ENCODE data around the gene TOX4. TPM values are rescaled to one million over a fixed set of nuclear protein-coding genes. Genes with fewer than 3 reads are reported as not detected.

The TOX4 gene
- total and polyA plus RNA-seq, 2 donors (not counting 1 experiment from before 2014, with no cell fraction given), result 33.6 to 74.1 TPM

GRCh38 chr14:21535545-21536417 lies 58.8 kb downstream of the TOX4 start:
- H3K9me3 ChIP-seq (ENCODE audit: control extremely low read depth in 1 of 3, control insufficient read depth in 2 of 3, insufficient read depth in 1 of 3, low read length in 2 of 3), result no peaks in the 10 kb centered on the region
- intact Hi-C loops (cut with micrococcal nuclease), result no loop called here
- POLR2A ChIA-PET, result no interaction called here
- CTCF ChIA-PET, result interaction anchor here (0.5 to 1.1 kb wide), 2 partner anchors 13 to 1465 kb away, joined by 3 read pairs; no protein-coding TSS in a partner anchor
- DNase-seq (no peak), ATAC-seq (ENCODE audit: low read depth) (no peak)
- peaks cover 0 to 41% (median 34%) of the 10 kb centered on the region in 4 experiments for H3K27me3 ChIP-seq (replicated peaks in 1 of 4; ENCODE audit: control extremely low read depth in 1 of 4, control insufficient read depth in 3 of 4, insufficient read depth in 4 of 4, low read length in 3 of 4)
- H3K79me2 ChIP-seq (ENCODE audit: control insufficient read depth, insufficient read depth, low read length), result no peaks in the 10 kb centered on the region
- no peaks in the 10 kb centered on the region for H3K9me3 Mint-ChIP-seq (ENCODE audit: insufficient read depth)
- H3K27ac ChIP-seq (ENCODE audit: low read length in 2 of 2), result no peak overlapping the region
- peak overlapping the region; percentile 60 for H2AFZ ChIP-seq (ENCODE audit: insufficient read depth, low read depth, low read length, poor library complexity, severe bottlenecking)
- WGBS (ENCODE audit: insufficient coverage), result 81% methylated on average over 4 of the region's 6 CpGs
- peaks cover 8 to 10% of the 10 kb centered on the region in 2 donors for H3K4me1 ChIP-seq (ENCODE audit: control insufficient read depth in 2 of 2, insufficient read depth in 2 of 2, low read length in 2 of 2)
- no peak overlapping the region for H3K4me3 Mint-ChIP-seq
- H3K27me3 Mint-ChIP-seq, result peaks cover 64% of the 10 kb centered on the region
- no peak overlapping the region for H3K4me2 ChIP-seq (replicated peaks; ENCODE audit: low read depth, low read length, poor library complexity, severe bottlenecking)
- H3K27ac Mint-ChIP-seq, result no peak overlapping the region
- no peak for TF ChIP-seq CTCF (IDR thresholded peaks at IDR 0.05)
- no peak for TF ChIP-seq EZH2 (IDR thresholded peaks at IDR 0.05; ENCODE audit: borderline replicate concordance, insufficient read depth, low read depth, low read length, poor library complexity, severe bottlenecking)
- H4K20me1 ChIP-seq (ENCODE audit: control insufficient read depth, insufficient read depth, low read length, poor library complexity, severe bottlenecking), result no peaks in the 10 kb centered on the region
- H3K9ac ChIP-seq (ENCODE audit: low read length), result peak overlapping the region; percentile 12
- no peaks in the 10 kb centered on the region for H3K36me3 ChIP-seq (replicated peaks in 1 of 2; ENCODE audit: control extremely low read depth in 1 of 2, control insufficient read depth in 1 of 2, extremely low read depth in 1 of 2, insufficient read depth in 2 of 2, low read length in 1 of 2)
- peaks cover 12% of the 10 kb centered on the region for H3K4me1 Mint-ChIP-seq
- no peak overlapping the region for H3K4me3 ChIP-seq (ENCODE audit: control extremely low read depth in 1 of 5, extremely low read depth in 1 of 5, insufficient read depth in 1 of 5, low read depth in 2 of 5, low read length in 4 of 5)
